ENCODE data around the gene TXK. TPM values are rescaled to one million over a fixed set of nuclear protein-coding genes. Genes with fewer than 3 reads are reported as not detected.

The TXK gene
- 0.39 to 0.70 TPM (median 0.41 TPM) in 3 replicates for total RNA-seq (2021)
- Bru-seq, nascent RNA: percentile 49 among the genes with signal in this experiment
- long read RNA-seq, experiment 1, partial matches to known transcripts: 0 of 1 reads
- long read RNA-seq, experiment 1, other reads (novel, unspliced or antisense): 1 of 1 reads
- long read RNA-seq, experiment 2, partial matches to known transcripts: 0 of 4 reads
- long read RNA-seq, experiment 2, other reads (novel, unspliced or antisense): 4 of 4 reads
- long read RNA-seq, experiment 3: 0 reads

DNA sequence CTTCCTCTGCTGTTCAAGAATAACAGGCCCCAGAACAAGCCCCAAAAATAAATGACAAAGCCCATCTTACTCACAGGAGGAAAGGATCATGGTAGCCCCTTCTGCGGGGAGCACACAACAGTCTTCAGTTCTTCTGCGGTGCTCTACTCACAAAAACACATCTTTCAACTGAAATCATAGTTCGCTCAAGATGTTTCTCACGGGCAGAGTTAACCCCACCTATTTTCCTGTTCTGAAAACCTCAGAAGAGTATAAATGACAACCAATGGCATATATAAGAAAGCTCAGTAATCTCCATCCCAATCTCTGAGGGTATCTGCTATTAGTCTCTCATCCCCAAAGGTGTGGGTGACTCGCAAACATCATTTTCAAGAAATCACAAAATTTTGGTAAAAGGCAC, at the start of gene TXK:
Gene TXK, minus strand, starts transcription at position 170 of the 400 bp plus-strand sequence. Its CDS starts 80 bp downstream, at position 90.
- Mint-ChIP-seq H3K27ac (no peak within 1 kb of the TSS), H3K27me3 (ENCODE audit: low read depth) (peaks cover 2% of the 10 kb centered on the region; the same call in 1 of the 2 replicates), H3K36me3 (peaks cover 43% of the 10 kb centered on the region), H3K9me3 (no peaks in the 10 kb centered on the region), H3K4me3 (no peak within 1 kb of the TSS), H3K4me1 (peaks cover 16% of the 10 kb centered on the region)
- ChIA-PET CTCF (no interaction called here), POLR2A (no interaction called here)
- DNase-seq (ENCODE audit: low spot score) (no peak), ATAC-seq (no peak)
- TF ChIP-seq, protein P1, sequence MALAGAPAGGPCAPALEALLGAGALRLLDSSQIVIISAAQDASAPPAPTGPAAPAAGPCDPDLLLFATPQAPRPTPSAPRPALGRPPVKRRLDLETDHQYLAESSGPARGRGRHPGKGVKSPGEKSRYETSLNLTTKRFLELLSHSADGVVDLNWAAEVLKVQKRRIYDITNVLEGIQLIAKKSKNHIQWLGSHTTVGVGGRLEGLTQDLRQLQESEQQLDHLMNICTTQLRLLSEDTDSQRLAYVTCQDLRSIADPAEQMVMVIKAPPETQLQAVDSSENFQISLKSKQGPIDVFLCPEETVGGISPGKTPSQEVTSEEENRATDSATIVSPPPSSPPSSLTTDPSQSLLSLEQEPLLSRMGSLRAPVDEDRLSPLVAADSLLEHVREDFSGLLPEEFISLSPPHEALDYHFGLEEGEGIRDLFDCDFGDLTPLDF (CRISPR knock-in tag; IDR thresholded peaks at IDR 0.05): no peak
- TF ChIP-seq JAZF1 (CRISPR knock-in tag; IDR thresholded peaks at IDR 0.05) (no peak), NFYB (CRISPR knock-in tag; conservative IDR thresholded peaks at IDR 0.05; ENCODE audit: low read depth) (no peak), PRRX2 (CRISPR knock-in tag; IDR thresholded peaks at IDR 0.05) (no peak), ZBTB21 (CRISPR knock-in tag; IDR thresholded peaks at IDR 0.05; ENCODE audit: borderline replicate concordance) (no peak), SMAD3 (CRISPR knock-in tag; IDR thresholded peaks at IDR 0.05; ENCODE audit: borderline replicate concordance) (no peak)
- TF ChIP-seq, protein P2, sequence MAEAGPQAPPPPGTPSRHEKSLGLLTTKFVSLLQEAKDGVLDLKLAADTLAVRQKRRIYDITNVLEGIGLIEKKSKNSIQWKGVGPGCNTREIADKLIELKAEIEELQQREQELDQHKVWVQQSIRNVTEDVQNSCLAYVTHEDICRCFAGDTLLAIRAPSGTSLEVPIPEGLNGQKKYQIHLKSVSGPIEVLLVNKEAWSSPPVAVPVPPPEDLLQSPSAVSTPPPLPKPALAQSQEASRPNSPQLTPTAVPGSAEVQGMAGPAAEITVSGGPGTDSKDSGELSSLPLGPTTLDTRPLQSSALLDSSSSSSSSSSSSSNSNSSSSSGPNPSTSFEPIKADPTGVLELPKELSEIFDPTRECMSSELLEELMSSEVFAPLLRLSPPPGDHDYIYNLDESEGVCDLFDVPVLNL (CRISPR knock-in tag; IDR thresholded peaks at IDR 0.05; ENCODE audit: borderline replicate concordance, low read depth): no peak
- TF ChIP-seq, protein P3, sequence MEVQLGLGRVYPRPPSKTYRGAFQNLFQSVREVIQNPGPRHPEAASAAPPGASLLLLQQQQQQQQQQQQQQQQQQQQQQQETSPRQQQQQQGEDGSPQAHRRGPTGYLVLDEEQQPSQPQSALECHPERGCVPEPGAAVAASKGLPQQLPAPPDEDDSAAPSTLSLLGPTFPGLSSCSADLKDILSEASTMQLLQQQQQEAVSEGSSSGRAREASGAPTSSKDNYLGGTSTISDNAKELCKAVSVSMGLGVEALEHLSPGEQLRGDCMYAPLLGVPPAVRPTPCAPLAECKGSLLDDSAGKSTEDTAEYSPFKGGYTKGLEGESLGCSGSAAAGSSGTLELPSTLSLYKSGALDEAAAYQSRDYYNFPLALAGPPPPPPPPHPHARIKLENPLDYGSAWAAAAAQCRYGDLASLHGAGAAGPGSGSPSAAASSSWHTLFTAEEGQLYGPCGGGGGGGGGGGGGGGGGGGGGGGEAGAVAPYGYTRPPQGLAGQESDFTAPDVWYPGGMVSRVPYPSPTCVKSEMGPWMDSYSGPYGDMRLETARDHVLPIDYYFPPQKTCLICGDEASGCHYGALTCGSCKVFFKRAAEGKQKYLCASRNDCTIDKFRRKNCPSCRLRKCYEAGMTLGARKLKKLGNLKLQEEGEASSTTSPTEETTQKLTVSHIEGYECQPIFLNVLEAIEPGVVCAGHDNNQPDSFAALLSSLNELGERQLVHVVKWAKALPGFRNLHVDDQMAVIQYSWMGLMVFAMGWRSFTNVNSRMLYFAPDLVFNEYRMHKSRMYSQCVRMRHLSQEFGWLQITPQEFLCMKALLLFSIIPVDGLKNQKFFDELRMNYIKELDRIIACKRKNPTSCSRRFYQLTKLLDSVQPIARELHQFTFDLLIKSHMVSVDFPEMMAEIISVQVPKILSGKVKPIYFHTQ (CRISPR knock-in tag; IDR thresholded peaks at IDR 0.05): no peak
- TF ChIP-seq, protein P4, sequence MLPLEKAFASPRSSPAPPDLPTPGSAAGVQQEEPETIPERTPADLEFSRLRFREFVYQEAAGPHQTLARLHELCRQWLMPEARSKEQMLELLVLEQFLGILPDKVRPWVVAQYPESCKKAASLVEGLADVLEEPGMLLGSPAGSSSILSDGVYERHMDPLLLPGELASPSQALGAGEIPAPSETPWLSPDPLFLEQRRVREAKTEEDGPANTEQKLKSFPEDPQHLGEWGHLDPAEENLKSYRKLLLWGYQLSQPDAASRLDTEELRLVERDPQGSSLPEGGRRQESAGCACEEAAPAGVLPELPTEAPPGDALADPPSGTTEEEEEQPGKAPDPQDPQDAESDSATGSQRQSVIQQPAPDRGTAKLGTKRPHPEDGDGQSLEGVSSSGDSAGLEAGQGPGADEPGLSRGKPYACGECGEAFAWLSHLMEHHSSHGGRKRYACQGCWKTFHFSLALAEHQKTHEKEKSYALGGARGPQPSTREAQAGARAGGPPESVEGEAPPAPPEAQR (CRISPR knock-in tag; IDR thresholded peaks at IDR 0.05): no peak
- TF ChIP-seq, protein P5, sequence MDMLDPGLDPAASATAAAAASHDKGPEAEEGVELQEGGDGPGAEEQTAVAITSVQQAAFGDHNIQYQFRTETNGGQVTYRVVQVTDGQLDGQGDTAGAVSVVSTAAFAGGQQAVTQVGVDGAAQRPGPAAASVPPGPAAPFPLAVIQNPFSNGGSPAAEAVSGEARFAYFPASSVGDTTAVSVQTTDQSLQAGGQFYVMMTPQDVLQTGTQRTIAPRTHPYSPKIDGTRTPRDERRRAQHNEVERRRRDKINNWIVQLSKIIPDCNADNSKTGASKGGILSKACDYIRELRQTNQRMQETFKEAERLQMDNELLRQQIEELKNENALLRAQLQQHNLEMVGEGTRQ (CRISPR knock-in tag; IDR thresholded peaks at IDR 0.05): no peak
- TF ChIP-seq, protein P6, sequence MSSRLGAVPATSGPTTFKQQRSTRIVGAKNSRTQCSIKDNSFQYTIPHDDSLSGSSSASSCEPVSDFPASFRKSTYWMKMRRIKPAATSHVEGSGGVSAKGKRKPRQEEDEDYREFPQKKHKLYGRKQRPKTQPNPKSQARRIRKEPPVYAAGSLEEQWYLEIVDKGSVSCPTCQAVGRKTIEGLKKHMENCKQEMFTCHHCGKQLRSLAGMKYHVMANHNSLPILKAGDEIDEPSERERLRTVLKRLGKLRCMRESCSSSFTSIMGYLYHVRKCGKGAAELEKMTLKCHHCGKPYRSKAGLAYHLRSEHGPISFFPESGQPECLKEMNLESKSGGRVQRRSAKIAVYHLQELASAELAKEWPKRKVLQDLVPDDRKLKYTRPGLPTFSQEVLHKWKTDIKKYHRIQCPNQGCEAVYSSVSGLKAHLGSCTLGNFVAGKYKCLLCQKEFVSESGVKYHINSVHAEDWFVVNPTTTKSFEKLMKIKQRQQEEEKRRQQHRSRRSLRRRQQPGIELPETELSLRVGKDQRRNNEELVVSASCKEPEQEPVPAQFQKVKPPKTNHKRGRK (CRISPR knock-in tag; IDR thresholded peaks at IDR 0.05; ENCODE audit: borderline replicate concordance): no peak

DNA sequence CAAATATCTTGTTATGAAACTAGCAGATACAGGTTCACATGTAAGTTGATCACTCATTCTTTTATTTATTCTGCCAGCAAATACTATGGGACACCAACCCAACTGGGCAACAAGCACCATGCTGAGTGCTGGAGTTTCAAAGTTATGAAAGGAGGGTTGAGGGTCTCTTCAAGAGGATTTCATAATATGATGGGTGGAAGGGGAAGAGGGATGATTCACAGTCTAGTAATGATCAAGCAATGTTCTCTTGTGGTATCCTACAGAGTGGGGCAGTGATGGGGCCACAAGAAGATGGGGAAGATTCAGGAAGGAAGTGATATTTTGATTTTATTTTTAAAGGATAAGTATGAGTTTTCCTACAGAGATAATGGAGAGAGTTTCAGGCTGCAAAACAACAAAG, 46.2 kb upstream of the TXK start:
- no peak overlapping the region for H3K4me3 Mint-ChIP-seq
- no peak for ATAC-seq
- peaks cover 10% of the 10 kb centered on the region; the same call in 1 of the 2 replicates for H3K9me3 Mint-ChIP-seq
- ChIA-PET CTCF (no interaction called here), POLR2A (no interaction called here)
- H3K36me3 Mint-ChIP-seq: peaks cover 13% of the 10 kb centered on the region
- TF ChIP-seq, protein P7, sequence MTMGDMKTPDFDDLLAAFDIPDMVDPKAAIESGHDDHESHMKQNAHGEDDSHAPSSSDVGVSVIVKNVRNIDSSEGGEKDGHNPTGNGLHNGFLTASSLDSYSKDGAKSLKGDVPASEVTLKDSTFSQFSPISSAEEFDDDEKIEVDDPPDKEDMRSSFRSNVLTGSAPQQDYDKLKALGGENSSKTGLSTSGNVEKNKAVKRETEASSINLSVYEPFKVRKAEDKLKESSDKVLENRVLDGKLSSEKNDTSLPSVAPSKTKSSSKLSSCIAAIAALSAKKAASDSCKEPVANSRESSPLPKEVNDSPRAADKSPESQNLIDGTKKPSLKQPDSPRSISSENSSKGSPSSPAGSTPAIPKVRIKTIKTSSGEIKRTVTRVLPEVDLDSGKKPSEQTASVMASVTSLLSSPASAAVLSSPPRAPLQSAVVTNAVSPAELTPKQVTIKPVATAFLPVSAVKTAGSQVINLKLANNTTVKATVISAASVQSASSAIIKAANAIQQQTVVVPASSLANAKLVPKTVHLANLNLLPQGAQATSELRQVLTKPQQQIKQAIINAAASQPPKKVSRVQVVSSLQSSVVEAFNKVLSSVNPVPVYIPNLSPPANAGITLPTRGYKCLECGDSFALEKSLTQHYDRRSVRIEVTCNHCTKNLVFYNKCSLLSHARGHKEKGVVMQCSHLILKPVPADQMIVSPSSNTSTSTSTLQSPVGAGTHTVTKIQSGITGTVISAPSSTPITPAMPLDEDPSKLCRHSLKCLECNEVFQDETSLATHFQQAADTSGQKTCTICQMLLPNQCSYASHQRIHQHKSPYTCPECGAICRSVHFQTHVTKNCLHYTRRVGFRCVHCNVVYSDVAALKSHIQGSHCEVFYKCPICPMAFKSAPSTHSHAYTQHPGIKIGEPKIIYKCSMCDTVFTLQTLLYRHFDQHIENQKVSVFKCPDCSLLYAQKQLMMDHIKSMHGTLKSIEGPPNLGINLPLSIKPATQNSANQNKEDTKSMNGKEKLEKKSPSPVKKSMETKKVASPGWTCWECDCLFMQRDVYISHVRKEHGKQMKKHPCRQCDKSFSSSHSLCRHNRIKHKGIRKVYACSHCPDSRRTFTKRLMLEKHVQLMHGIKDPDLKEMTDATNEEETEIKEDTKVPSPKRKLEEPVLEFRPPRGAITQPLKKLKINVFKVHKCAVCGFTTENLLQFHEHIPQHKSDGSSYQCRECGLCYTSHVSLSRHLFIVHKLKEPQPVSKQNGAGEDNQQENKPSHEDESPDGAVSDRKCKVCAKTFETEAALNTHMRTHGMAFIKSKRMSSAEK (CRISPR knock-in tag; IDR thresholded peaks at IDR 0.05; ENCODE audit: borderline replicate concordance): no peak
- TF ChIP-seq CREB1 (CRISPR knock-in tag; IDR thresholded peaks at IDR 0.05): no peak
- no peak for TF ChIP-seq IRF2 (CRISPR knock-in tag; IDR thresholded peaks at IDR 0.05; ENCODE audit: borderline replicate concordance, low read depth)
- TF ChIP-seq SMAD3 (CRISPR knock-in tag; IDR thresholded peaks at IDR 0.05; ENCODE audit: borderline replicate concordance): no peak
- no peak for TF ChIP-seq ZNF416 (CRISPR knock-in tag; IDR thresholded peaks at IDR 0.05)
- TF ChIP-seq MXD4 (CRISPR knock-in tag; IDR thresholded peaks at IDR 0.05; ENCODE audit: borderline replicate concordance): no peak
- DNase-seq (ENCODE audit: low spot score): no peak
- H3K27ac Mint-ChIP-seq: peak overlapping the region; percentile 15
- no peaks in the 10 kb centered on the region for H3K27me3 Mint-ChIP-seq (ENCODE audit: low read depth)
- peaks cover 81% of the 10 kb centered on the region for H3K4me1 Mint-ChIP-seq
